HAP-1 (cell line): ENCODE measurements around the gene KIAA0586.

ENCODE experiments used
- DNase-seq, 2 experiments: peaks; one replicate each; pipeline ENCODE4 v3.0.0-alpha.2; 2016 to 2020; ENCODE audit warnings: low spot score in 2 of 2
- H3K27me3 ChIP-seq: fragments of 250-450 bp; sonication (Bioruptor Pico); 2 replicates; pipeline ENCODE4 v1.5.1; 2020; ENCODE audit warnings: low read depth, mild to moderate bottlenecking, moderate library complexity
- H3K36me3 ChIP-seq: fragments of 250-450 bp; sonication (Bioruptor Pico); replicated peaks from 2 replicates; pipeline ENCODE4 v1.5.1; 2020; ENCODE audit warnings: mild to moderate bottlenecking
- H3K4me1 ChIP-seq: fragments of 250-450 bp; sonication (Bioruptor Pico); 2 replicates; pipeline ENCODE4 v1.5.1; 2020; ENCODE audit warnings: mild to moderate bottlenecking
- H3K4me3 ChIP-seq: fragments of 250-450 bp; sonication (Bioruptor Pico); 2 replicates; pipeline ENCODE4 v1.5.1; 2020; ENCODE audit warnings: mild to moderate bottlenecking, moderate library complexity
- H3K9me3 ChIP-seq: fragments of 250-450 bp; sonication (Bioruptor Pico); 2 replicates; pipeline ENCODE4 v1.5.1; 2020; ENCODE audit warnings: mild to moderate bottlenecking, moderate library complexity
- in situ Hi-C: fragments of 300-500 bp; cut with MboI; formaldehyde crosslinking; loops from 3 replicates; pipeline ENCODE4 v1.14.3; 2020; ENCODE audit warnings: low sequenced_read_pairs, inconsistent platforms, mixed read lengths

Gene KIAA0586

DNA sequence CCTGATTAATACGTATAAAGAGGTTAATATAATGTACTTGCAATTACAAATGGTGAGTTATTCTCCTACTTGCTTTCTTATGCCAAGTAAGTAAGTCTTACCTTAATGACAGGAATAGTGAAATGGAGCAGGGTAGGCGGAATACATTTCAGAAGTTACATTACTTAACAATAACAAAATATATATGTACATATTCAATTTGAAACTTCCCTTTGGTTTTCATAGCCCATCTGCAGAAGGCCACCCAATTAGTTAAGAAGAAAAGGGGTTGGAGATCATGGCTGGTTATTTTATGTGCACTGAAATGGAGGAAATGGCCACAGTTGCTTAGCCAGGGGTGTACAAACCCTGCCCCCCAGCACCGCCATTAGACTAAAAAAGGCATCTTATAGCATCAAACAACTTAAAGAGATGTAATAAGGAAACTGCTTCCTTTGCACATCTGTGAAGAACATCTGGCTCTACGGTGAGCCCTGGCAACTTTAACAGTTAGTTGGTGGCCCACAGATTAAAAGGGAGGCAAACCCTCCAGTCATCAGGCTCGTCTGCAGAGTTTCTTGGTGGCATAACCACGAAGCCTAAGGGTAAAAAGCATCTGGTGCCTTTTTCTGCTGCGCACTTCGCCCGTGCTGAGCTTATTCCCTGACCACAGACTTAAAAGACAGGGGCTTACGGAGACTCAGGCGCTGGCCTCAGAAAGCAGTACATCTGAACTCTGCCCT lies 171.4 kb downstream of the KIAA0586 start:
- Histone ChIP-seq H3K9me3 (no peaks in the 10 kb centered on the region; the same call in 1 of the 2 replicates), H3K27me3 (no peaks in the 10 kb centered on the region), H3K36me3 (no peaks in the 10 kb centered on the region), H3K4me3 (no peak overlapping the region), H3K4me1 (no peaks in the 10 kb centered on the region)
- in situ Hi-C loops = no loop called here
- DNase-seq = no peak

GRCh38 chr14:58599707-58600106 lies 172.2 kb downstream of the KIAA0586 start:
- in situ Hi-C loops = no loop called here
- Histone ChIP-seq H3K36me3 (no peaks in the 10 kb centered on the region), H3K4me1 (no peaks in the 10 kb centered on the region), H3K27me3 (no peaks in the 10 kb centered on the region), H3K9me3 (no peaks in the 10 kb centered on the region; the same call in 1 of the 2 replicates), H3K4me3 (no peak overlapping the region)
- DNase-seq = no peak
